Fibroblast of pulmonary artery (primary cell): Measurements from ENCODE around the gene LGR4.

Source experiments
- DNase-seq: peaks from one replicate; pipeline ENCODE4 v3.0.0-alpha.2; 2010; ENCODE audit warnings: low read depth
- H3K4me3 ChIP-seq: replicated peaks from 2 replicates; pipeline ENCODE4 v1.5.1; 2011; ENCODE audit warnings: low read depth, mild to moderate bottlenecking, control low read depth, low read length, moderate library complexity
- TF ChIP-seq, protein P1 (sequence below): IDR thresholded peaks from 2 replicates; pipeline ENCODE4 v1.5.1; 2011; ENCODE audit warnings: mild to moderate bottlenecking, control low read depth, low read length, inconsistent platforms; ENCODE audit errors: missing control alignments

The LGR4 gene

DNA sequence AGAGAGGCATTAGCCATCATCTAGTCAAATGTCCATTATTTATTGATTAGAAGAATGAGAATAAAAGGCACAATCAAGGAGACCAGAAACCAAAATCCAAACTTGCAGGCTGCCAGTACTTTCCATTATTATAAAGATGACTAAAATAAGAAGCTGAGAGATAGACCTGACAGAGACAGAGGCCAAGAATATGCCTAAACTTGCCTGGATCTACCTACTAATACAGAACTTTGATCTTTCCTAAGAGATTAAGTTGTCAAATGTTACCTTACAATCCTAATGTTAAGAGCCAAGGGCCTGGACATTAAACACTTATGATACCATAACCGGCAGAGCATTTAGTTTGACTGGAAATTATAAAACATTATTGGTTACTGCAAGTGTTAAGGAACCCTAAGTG, 6.2 kb downstream of the LGR4 start:
- no peak for DNase-seq
- H3K4me3 ChIP-seq: no peak overlapping the region
- TF ChIP-seq, protein P1, sequence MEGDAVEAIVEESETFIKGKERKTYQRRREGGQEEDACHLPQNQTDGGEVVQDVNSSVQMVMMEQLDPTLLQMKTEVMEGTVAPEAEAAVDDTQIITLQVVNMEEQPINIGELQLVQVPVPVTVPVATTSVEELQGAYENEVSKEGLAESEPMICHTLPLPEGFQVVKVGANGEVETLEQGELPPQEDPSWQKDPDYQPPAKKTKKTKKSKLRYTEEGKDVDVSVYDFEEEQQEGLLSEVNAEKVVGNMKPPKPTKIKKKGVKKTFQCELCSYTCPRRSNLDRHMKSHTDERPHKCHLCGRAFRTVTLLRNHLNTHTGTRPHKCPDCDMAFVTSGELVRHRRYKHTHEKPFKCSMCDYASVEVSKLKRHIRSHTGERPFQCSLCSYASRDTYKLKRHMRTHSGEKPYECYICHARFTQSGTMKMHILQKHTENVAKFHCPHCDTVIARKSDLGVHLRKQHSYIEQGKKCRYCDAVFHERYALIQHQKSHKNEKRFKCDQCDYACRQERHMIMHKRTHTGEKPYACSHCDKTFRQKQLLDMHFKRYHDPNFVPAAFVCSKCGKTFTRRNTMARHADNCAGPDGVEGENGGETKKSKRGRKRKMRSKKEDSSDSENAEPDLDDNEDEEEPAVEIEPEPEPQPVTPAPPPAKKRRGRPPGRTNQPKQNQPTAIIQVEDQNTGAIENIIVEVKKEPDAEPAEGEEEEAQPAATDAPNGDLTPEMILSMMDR: no peak

DNA sequence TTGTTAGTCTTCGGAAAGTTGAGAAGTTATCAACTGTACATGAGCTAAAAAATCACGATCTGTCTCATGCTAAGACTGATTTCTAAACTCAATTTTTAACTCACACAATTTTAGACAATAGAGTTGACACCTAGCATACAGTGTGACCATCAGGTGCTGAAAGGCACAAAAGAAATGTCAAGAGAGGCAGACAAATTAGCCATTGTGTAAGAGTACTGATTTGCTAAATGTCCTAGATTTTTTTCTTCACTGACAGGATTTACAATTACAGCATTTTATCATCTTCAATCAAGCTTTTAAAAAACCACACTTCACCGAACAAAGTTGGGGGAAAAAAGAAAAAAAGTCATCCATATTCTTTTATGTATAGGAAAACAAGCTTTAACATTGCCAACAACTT, 7.0 kb downstream of the LGR4 start:
- TF ChIP-seq, protein P1: no peak
- no peak overlapping the region for H3K4me3 ChIP-seq
- DNase-seq: no peak

DNA sequence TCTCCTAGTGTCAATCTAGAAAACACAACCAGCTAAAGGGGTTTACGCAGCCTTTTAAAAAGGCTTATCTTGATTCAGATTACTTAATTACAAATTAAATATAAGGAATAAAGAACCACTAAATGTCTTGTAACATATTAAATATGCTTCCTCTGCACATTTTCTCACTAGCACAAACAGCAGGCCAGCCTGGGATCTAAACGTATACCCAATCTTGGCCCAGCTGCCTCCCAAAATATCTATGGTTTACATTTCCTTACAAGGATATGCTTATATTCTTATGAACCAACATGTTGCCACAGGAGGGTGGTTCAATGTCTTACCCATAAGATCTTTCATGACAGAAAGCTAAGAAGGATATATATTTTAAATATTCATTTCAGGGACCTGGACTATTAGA, 7.7 kb downstream of the LGR4 start:
- H3K4me3 ChIP-seq: no peak overlapping the region

DNA sequence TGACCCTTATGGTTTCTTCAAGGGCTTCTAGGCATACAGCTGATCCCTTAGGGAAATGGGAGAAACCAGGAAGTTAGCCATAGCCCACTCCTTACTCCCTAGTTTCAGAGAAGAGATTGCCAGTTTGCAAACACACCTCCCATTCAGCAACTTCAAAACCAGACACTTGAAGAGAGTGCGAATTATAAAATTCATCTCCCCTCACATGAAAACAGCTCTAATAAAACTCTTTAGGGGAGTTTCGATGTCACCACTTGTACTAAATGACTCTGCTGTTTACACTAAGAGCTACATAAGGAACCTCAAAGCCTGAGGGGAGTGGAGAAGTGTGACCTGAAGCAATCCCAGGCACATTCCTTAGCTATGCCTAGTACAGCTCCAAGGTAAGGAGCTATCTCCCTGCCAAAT, 8.3 kb downstream of the LGR4 start:
- no peak overlapping the region for H3K4me3 ChIP-seq
- TF ChIP-seq, protein P1: no peak
- DNase-seq: peak; percentile 60

More for the DNA sequence above, 7.7 kb downstream of the LGR4 start:
- TF ChIP-seq, protein P1: no peak
- DNase-seq: no peak

DNA sequence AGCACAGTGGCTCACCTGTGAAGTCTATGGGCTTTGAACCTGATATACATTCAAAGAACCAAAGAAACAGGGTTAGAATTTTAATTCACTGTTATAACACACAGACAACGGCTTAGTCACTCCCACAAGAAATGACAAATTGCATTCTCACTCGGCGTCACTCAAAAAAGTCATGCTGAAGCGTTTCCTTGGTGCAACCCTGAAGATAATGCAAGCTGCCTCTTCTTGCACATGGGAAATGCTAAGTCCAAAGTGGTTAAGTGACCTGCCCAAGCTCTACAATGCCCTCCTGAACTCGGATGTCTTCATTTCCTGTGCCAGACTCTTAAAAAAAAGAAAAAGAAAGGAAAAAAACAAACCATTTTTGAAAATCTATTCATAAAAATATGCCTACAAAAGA, 10.0 kb downstream of the LGR4 start:
- peak; percentile 47 for DNase-seq
- no peak overlapping the region for H3K4me3 ChIP-seq
- TF ChIP-seq, protein P1: no peak

DNA sequence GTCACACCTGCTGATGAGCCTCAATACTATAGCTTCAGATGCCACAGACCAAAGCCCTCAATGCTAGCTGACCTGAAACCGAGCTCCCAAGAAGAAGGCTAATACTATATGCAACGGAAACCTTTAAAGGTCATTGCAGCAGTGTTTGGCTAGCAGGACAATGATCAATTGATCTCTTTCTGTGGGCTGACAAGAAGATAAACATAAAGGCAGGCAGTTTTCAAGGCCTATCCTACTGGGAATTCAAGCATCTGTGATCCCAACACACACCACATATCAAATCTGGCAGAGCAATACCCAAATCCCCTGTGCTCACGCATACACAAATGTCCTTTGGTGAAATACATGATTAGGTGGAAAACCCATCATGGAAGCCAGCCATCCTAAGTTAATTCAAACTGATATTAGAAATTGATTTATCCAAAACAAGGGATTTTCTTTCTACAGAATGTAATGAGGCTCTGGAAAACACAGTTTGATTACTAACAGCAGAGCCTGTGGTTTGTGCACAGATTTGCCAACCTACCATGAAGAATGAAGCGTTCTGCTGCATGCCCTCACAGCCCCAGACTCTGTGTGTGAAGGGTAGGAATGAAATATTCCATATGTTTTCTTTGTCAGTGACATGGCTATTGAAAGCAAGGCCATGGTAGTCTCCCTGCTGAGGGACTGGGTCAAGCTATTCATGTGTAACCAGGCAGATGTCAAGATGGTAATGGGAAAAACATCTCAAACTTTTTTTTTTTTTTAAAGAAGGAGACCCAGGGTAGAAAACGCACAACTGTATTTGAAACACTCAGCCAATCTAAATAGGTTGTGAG, 12.2 kb downstream of the LGR4 start:
- DNase-seq: no peak
- no peak overlapping the region for H3K4me3 ChIP-seq
- TF ChIP-seq, protein P1: no peak

DNA sequence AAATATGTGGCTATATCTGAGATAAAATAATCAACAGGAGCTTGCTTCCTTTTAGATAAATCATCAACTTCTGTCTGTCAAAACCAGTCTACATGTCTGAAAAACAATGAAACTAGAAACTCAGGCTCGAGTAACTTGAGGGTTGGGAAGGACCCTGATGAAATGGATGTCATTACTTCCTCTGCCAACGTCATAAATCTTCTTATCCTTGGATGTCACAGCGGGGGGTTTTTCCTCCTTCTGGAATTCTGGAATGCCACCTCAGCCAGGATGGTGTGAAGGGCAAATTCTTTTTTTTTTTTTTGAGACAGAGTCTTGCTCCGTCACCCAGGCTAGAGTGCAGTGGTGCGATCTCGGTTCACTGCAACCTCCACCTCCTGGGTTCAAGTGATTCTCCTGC, 13.4 kb downstream of the LGR4 start:
- H3K4me3 ChIP-seq: no peak overlapping the region
- DNase-seq: no peak
- TF ChIP-seq, protein P1: no peak
